Ishikawa (cell line): ENCODE results near the gene RALGPS1.

ENCODE experiments used
- CREB1 ChIP-seq: IDR thresholded peaks from 2 replicates; pipeline ENCODE4 v1.6.1; 2012; ENCODE audit warnings: low read depth
- EP300 ChIP-seq: IDR thresholded peaks from 2 replicates; pipeline ENCODE4 v1.6.1; 2012; ENCODE audit warnings: borderline replicate concordance
- FOXM1 ChIP-seq: IDR thresholded peaks from 2 replicates; pipeline ENCODE4 v1.6.1; 2012; ENCODE audit warnings: low read depth, borderline replicate concordance
- RAD21 ChIP-seq: IDR thresholded peaks from 2 replicates; pipeline ENCODE4 v1.6.1; 2012; ENCODE audit warnings: low read depth

DNA sequence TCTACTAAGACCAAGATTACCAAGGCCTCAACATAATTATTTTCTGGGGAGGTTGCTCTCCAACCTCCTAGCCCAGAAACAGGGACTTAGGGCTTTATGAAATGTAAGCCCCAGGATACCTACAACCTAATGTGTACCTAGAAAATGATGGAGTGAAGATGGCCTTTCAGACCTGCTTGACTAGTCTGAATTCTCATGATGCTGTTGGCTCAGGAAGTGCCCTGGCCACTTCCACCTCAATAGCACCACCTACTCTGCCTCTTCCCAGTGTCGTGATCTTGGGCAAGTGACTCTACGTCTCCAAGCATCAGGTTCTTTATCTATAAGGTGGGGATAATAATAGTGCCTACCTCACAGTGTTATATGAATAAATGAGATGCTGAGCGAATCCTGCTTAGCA is 292.1 kb downstream of the RALGPS1 start:
- TF ChIP-seq FOXM1 = no peak
- TF ChIP-seq CREB1 = no peak
- no peak for TF ChIP-seq EP300
- no peak for TF ChIP-seq RAD21
